ENCODE data around the gene CHST13. TPM values are rescaled to one million over a fixed set of nuclear protein-coding genes. Genes with fewer than 3 reads are reported as not detected.

CHST13 gene
- total and polyA plus RNA-seq, 2 of the 4 experiments (the other 2 are of a cell fraction): not detected

DNA sequence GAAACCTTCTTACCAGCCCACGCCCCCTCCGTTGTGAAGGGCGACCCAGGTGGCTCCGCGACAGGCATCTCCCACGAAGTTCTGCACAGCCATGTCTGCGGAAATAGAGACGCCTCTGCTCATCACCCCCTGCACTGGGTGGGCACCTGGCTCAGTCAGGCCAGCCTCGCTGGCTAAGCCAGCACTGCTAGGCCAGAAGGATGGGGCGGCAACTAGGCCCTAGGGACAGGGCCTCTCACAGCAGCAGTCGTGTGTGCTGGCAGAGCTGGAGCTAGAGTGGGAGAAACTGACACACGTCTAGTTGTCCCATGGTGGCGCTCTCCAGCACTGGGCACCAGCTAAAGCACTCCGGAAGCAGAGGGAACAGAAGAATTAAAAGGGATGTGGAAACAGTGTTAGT lies 35.8 kb upstream of the CHST13 start:
- Histone ChIP-seq H4K20me1 (ENCODE audit: insufficient read depth, low read length) (no peaks in the 10 kb centered on the region), H3K36me3 (ENCODE audit: control insufficient read depth, insufficient read depth, low read length) (no peaks in the 10 kb centered on the region), H3K9me1 (ENCODE audit: insufficient read depth, low read length) (no peaks in the 10 kb centered on the region), H2BK120ac (ENCODE audit: low read depth, low read length) (no peak overlapping the region), H4K5ac (ENCODE audit: low read depth, low read length) (no peak overlapping the region), H4K91ac (ENCODE audit: insufficient read depth, low read depth, low read length) (no peak overlapping the region), H3K56ac (ENCODE audit: extremely low read depth, insufficient read depth, low read length) (no peak overlapping the region), H3K79me1 (ENCODE audit: low read depth in 1 of 2, low read length in 2 of 2) (no peaks in the 10 kb centered on the region), H3K9ac (ENCODE audit: low read depth, low read length) (no peak overlapping the region), H3K14ac (replicated peaks; ENCODE audit: low read depth, low read length) (no peak overlapping the region), H2AFZ (replicated peaks; ENCODE audit: low read length, poor library complexity) (no peak overlapping the region), H2AK9ac (replicated peaks; ENCODE audit: low read depth, low read length, poor library complexity) (no peak overlapping the region), H2BK15ac (ENCODE audit: low read depth, low read length) (no peak overlapping the region), H3K23ac (ENCODE audit: low read depth, low read length) (no peak overlapping the region), H3K9me3 (ENCODE audit: control insufficient read depth, insufficient read depth, low read length) (no peaks in the 10 kb centered on the region), H3K27ac (ENCODE audit: insufficient read depth, low read length) (no peak overlapping the region), H3K27me3 (ENCODE audit: control insufficient read depth, insufficient read depth, low read length) (peaks cover 19% of the 10 kb centered on the region; the same call in 1 of the 2 replicates), H3K4ac (ENCODE audit: low read depth, low read length) (no peak overlapping the region), H3K4me3 (ENCODE audit: insufficient read depth, low read depth, low read length) (no peak overlapping the region), H3K18ac (ENCODE audit: low read depth, low read length) (no peak overlapping the region), H2BK5ac (ENCODE audit: low read depth, low read length, poor library complexity, severe bottlenecking) (no peak overlapping the region), H3K4me1 (ENCODE audit: control insufficient read depth, insufficient read depth, low read length) (no peaks in the 10 kb centered on the region), H2BK20ac (ENCODE audit: low read depth, low read length) (no peak overlapping the region), H2AK5ac (ENCODE audit: low read depth, low read length) (no peak overlapping the region), H3K4me2 (ENCODE audit: low read depth, low read length) (no peak overlapping the region), H4K8ac (ENCODE audit: low read depth in 2 of 2, low read length in 2 of 2) (no peak overlapping the region)
- dilution Hi-C loops (cut with HindIII; ENCODE audit: low sequenced_read_pairs, unreplicated experiment) (no loop called here), intact Hi-C loops (cut with micrococcal nuclease) (no loop called here), in situ Hi-C loops (cut with MboI; ENCODE audit: low sequenced_read_pairs) (no loop called here)
- TF ChIP-seq SMC3 (IDR thresholded peaks at IDR 0.05; ENCODE audit: low read depth, low read length) (no peak), FOS (IDR thresholded peaks at IDR 0.05; ENCODE audit: low read depth, low read length) (no peak), BHLHE40 (IDR thresholded peaks at IDR 0.05; ENCODE audit: low read depth, low read length) (no peak), CHD1 (IDR thresholded peaks at IDR 0.05; ENCODE audit: low read depth, low read length) (no peak), CEBPB (IDR thresholded peaks at IDR 0.05; ENCODE audit: low read depth, low read length) (no peak), MAFK (IDR thresholded peaks at IDR 0.05; ENCODE audit: low read depth, low read length) (no peak), MXI1 (IDR thresholded peaks at IDR 0.05; ENCODE audit: borderline replicate concordance, low read depth, low read length) (no peak), RAD21 (IDR thresholded peaks at IDR 0.05; ENCODE audit: low read length) (no peak), NFE2L2 (IDR thresholded peaks at IDR 0.05; ENCODE audit: low read depth, low read length) (no peak), RCOR1 (IDR thresholded peaks at IDR 0.05; ENCODE audit: insufficient replicate concordance, low read length) (no peak), MAZ (IDR thresholded peaks at IDR 0.05; ENCODE audit: borderline replicate concordance, low read depth, low read length) (no peak), POLR2A (IDR thresholded peaks at IDR 0.05; ENCODE audit: low read depth, low read length) (no peak), RFX5 (IDR thresholded peaks at IDR 0.05; ENCODE audit: low read depth, low read length) (no peak)
- TF ChIP-seq, protein P1, sequence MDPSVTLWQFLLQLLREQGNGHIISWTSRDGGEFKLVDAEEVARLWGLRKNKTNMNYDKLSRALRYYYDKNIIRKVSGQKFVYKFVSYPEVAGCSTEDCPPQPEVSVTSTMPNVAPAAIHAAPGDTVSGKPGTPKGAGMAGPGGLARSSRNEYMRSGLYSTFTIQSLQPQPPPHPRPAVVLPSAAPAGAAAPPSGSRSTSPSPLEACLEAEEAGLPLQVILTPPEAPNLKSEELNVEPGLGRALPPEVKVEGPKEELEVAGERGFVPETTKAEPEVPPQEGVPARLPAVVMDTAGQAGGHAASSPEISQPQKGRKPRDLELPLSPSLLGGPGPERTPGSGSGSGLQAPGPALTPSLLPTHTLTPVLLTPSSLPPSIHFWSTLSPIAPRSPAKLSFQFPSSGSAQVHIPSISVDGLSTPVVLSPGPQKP (IDR thresholded peaks at IDR 0.05; ENCODE audit: borderline replicate concordance, low read depth, low read length): no peak
- TF ChIP-seq, protein P2, sequence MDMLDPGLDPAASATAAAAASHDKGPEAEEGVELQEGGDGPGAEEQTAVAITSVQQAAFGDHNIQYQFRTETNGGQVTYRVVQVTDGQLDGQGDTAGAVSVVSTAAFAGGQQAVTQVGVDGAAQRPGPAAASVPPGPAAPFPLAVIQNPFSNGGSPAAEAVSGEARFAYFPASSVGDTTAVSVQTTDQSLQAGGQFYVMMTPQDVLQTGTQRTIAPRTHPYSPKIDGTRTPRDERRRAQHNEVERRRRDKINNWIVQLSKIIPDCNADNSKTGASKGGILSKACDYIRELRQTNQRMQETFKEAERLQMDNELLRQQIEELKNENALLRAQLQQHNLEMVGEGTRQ (IDR thresholded peaks at IDR 0.05; ENCODE audit: low read depth, low read length): no peak
- TF ChIP-seq, protein P3, sequence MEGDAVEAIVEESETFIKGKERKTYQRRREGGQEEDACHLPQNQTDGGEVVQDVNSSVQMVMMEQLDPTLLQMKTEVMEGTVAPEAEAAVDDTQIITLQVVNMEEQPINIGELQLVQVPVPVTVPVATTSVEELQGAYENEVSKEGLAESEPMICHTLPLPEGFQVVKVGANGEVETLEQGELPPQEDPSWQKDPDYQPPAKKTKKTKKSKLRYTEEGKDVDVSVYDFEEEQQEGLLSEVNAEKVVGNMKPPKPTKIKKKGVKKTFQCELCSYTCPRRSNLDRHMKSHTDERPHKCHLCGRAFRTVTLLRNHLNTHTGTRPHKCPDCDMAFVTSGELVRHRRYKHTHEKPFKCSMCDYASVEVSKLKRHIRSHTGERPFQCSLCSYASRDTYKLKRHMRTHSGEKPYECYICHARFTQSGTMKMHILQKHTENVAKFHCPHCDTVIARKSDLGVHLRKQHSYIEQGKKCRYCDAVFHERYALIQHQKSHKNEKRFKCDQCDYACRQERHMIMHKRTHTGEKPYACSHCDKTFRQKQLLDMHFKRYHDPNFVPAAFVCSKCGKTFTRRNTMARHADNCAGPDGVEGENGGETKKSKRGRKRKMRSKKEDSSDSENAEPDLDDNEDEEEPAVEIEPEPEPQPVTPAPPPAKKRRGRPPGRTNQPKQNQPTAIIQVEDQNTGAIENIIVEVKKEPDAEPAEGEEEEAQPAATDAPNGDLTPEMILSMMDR (conservative IDR thresholded peaks at IDR 0.05; ENCODE audit: low read depth, low read length): no peak
- DNase-seq (no peak), ATAC-seq (ENCODE audit: low read depth) (no peak)
- ChIA-PET POLR2A (ENCODE audit: unreplicated experiment) (no interaction called here), CTCF (no interaction called here)
- 87% methylated on average over 9 of the region's 14 CpGs; no CpG with 5 or more reads in 1 of the 2 experiments for WGBS, 2 experiments (ENCODE audit: extremely low coverage in 2 of 2, insufficient read length in 1 of 2)
- no TSS peak for BruUV-seq (replicated peaks)
